Measurements from ENCODE around the gene BBOX1. TPM values are rescaled to one million over a fixed set of nuclear protein-coding genes. Genes with fewer than 3 reads are reported as not detected.

Gene BBOX1
- polyA plus RNA-seq, 2 of the 4 experiments (the other 2 are of a cell fraction), result not detected

- Histone ChIP-seq H3K4me1 (no peaks in the 10 kb centered on the region), H3K9me3 (no peaks in the 10 kb centered on the region), H3K4me2 (no peak overlapping the region), H3K4me3 (no peak overlapping the region), H3K27ac (no peak overlapping the region)
- DNase-seq (ENCODE audit: low read depth in 1 of 2, low spot score in 1 of 2), result peak in 1 of 2 experiments; percentile 4
- no peak for ATAC-seq
- CTCF ChIA-PET, result interaction anchor here (1.3 kb wide), 1 partner anchor 34 kb away, joined by 8 read pairs; no protein-coding TSS in a partner anchor
- WGBS (ENCODE audit: missing lambda C conversion rate), result 55% methylated on average over 7 of the region's 7 CpGs
- POLR2A ChIA-PET, result no interaction called here
- peak; percentile 63 for FAIRE-seq
- TF ChIP-seq, protein P1, sequence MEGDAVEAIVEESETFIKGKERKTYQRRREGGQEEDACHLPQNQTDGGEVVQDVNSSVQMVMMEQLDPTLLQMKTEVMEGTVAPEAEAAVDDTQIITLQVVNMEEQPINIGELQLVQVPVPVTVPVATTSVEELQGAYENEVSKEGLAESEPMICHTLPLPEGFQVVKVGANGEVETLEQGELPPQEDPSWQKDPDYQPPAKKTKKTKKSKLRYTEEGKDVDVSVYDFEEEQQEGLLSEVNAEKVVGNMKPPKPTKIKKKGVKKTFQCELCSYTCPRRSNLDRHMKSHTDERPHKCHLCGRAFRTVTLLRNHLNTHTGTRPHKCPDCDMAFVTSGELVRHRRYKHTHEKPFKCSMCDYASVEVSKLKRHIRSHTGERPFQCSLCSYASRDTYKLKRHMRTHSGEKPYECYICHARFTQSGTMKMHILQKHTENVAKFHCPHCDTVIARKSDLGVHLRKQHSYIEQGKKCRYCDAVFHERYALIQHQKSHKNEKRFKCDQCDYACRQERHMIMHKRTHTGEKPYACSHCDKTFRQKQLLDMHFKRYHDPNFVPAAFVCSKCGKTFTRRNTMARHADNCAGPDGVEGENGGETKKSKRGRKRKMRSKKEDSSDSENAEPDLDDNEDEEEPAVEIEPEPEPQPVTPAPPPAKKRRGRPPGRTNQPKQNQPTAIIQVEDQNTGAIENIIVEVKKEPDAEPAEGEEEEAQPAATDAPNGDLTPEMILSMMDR (IDR thresholded peaks at IDR 0.05), result 0 out of 3 replicates have a peak, but pooled peaks have one; percentile 12
- TF ChIP-seq RAD21 (conservative IDR thresholded peaks at IDR 0.05 in 1 of 2, IDR thresholded peaks at IDR 0.05 in 1 of 2) (peak; percentile 18 to 32; a peak in 3 of 5 replicates), ELK1 (IDR thresholded peaks at IDR 0.05; ENCODE audit: low read depth, low read length) (no peak)
Observed at GRCh38 chr11:27124514-27125264, 84.1 kb downstream of the BBOX1 start.

- Histone ChIP-seq H3K4me1 (no peaks in the 10 kb centered on the region), H3K27ac (no peak overlapping the region), H3K4me2 (no peak overlapping the region), H3K9me3 (no peaks in the 10 kb centered on the region), H3K4me3 (no peak overlapping the region)
- FAIRE-seq (no peak), ATAC-seq (no peak), DNase-seq (ENCODE audit: low read depth in 1 of 2, low spot score in 1 of 2) (no peak)
- ChIA-PET CTCF (interaction anchor here (4.9 kb wide), 1 partner anchor 29 kb away, joined by 21 read pairs; no protein-coding TSS in a partner anchor), POLR2A (no interaction called here)
- TF ChIP-seq, protein P2, sequence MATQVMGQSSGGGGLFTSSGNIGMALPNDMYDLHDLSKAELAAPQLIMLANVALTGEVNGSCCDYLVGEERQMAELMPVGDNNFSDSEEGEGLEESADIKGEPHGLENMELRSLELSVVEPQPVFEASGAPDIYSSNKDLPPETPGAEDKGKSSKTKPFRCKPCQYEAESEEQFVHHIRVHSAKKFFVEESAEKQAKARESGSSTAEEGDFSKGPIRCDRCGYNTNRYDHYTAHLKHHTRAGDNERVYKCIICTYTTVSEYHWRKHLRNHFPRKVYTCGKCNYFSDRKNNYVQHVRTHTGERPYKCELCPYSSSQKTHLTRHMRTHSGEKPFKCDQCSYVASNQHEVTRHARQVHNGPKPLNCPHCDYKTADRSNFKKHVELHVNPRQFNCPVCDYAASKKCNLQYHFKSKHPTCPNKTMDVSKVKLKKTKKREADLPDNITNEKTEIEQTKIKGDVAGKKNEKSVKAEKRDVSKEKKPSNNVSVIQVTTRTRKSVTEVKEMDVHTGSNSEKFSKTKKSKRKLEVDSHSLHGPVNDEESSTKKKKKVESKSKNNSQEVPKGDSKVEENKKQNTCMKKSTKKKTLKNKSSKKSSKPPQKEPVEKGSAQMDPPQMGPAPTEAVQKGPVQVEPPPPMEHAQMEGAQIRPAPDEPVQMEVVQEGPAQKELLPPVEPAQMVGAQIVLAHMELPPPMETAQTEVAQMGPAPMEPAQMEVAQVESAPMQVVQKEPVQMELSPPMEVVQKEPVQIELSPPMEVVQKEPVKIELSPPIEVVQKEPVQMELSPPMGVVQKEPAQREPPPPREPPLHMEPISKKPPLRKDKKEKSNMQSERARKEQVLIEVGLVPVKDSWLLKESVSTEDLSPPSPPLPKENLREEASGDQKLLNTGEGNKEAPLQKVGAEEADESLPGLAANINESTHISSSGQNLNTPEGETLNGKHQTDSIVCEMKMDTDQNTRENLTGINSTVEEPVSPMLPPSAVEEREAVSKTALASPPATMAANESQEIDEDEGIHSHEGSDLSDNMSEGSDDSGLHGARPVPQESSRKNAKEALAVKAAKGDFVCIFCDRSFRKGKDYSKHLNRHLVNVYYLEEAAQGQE (IDR thresholded peaks at IDR 0.05), result no peak
- TF ChIP-seq SREBF2 (IDR thresholded peaks at IDR 0.05) (no peak), FOSB (CRISPR knock-in tag; IDR thresholded peaks at IDR 0.05) (no peak), KDM1A (IDR thresholded peaks at IDR 0.05; ENCODE audit: low read depth) (no peak), RAD21 (conservative IDR thresholded peaks at IDR 0.05 in 1 of 2, IDR thresholded peaks at IDR 0.05 in 1 of 2) (no peak), ATOH8 (CRISPR knock-in tag; IDR thresholded peaks at IDR 0.05; ENCODE audit: low read depth) (no peak), PBX3 (IDR thresholded peaks at IDR 0.05) (no peak), NFE2L2 (conservative IDR thresholded peaks at IDR 0.05; ENCODE audit: low read length) (no peak), FOSL2 (IDR thresholded peaks at IDR 0.05) (no peak), FOSL2 (CRISPR knock-in tag; IDR thresholded peaks at IDR 0.05) (no peak), EHMT2 (IDR thresholded peaks at IDR 0.05; ENCODE audit: low read depth) (no peak), ESRRA (IDR thresholded peaks at IDR 0.05; ENCODE audit: borderline replicate concordance, low read length) (no peak), GATA3 (IDR thresholded peaks at IDR 0.05; ENCODE audit: borderline replicate concordance) (no peak), CBX2 (IDR thresholded peaks at IDR 0.05; ENCODE audit: borderline replicate concordance, low read depth) (no peak), TFCP2L1 (CRISPR knock-in tag; IDR thresholded peaks at IDR 0.05) (no peak), ZC3H11A (IDR thresholded peaks at IDR 0.05) (no peak), MAX (IDR thresholded peaks at IDR 0.05) (no peak), KDM5A (IDR thresholded peaks at IDR 0.05) (no peak), MAZ (IDR thresholded peaks at IDR 0.05; ENCODE audit: borderline replicate concordance, low read depth, low read length) (no peak), EP300 (IDR thresholded peaks at IDR 0.05) (no peak)
- TF ChIP-seq, protein P3, sequence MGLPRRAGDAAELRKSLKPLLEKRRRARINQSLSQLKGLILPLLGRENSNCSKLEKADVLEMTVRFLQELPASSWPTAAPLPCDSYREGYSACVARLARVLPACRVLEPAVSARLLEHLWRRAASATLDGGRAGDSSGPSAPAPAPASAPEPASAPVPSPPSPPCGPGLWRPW (IDR thresholded peaks at IDR 0.05), result no peak
Observed at GRCh38 chr11:27129686-27130085, 89.1 kb downstream of the BBOX1 start.
